ENCODE data around the gene AP1G1. TPM values are rescaled to one million over a fixed set of nuclear protein-coding genes. Genes with fewer than 3 reads are reported as not detected.

Gene AP1G1
- total RNA-seq, 1 experiment from 2014 or later = 79.2 TPM

DNA sequence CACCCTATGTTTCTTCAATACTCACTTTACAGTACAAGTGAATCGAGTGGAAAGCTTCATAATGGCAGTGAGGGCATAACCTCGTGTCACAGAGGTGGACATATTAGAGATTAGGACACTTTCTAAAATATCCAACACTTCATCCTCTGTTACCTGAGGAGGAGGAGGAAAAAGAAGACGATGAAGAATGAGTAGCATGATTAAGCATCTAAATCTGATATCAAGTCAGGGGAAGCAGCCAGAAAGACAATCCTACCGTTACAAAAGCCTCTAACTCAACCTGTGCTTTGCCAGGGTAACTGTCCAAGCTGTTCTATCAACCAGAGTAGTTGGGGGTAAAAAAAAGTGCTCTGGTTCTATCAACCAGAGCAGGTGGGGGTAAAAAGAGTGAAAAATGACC lies 60.4 kb downstream of the AP1G1 start:
- no peak overlapping the region for H2AFZ ChIP-seq (ENCODE audit: low read length)
- no peaks in the 10 kb centered on the region for H3K27me3 ChIP-seq (ENCODE audit: insufficient read depth, low read length)
- H3K4me2 ChIP-seq (ENCODE audit: insufficient read depth, insufficient read length, low read length) = no peak overlapping the region
- H2BK12ac ChIP-seq (ENCODE audit: insufficient read length, low read depth, low read length) = no peak overlapping the region
- Mint-ChIP-seq H3K4me1 (no peaks in the 10 kb centered on the region), H3K27ac (peak overlapping the region in 1 of 3 experiments; percentile 17; a peak in 2 of 7 replicates), H3K9me3 (no peaks in the 10 kb centered on the region), H3K36me3 (ENCODE audit: insufficient read depth in 1 of 3, low read depth in 3 of 3) (peaks cover 25 to 60% (median 59%) of the 10 kb centered on the region in 3 experiments), H3K4me3 (no peak overlapping the region), H3K27me3 (ENCODE audit: low read depth) (no peaks in the 10 kb centered on the region)
- no peaks in the 10 kb centered on the region for H4K20me1 ChIP-seq (ENCODE audit: control insufficient read depth, insufficient read depth, insufficient read length)
- no peak overlapping the region for H3K9ac ChIP-seq (ENCODE audit: extremely low read depth, insufficient read length, low read length)
- no peak overlapping the region for H4K91ac ChIP-seq (ENCODE audit: insufficient read length, low read depth, low read length)
- no peak overlapping the region for H3K14ac ChIP-seq (ENCODE audit: insufficient read depth, low read length)
- no peak overlapping the region for H2BK5ac ChIP-seq (ENCODE audit: insufficient read length, low read length)
- no peak overlapping the region for H3T11ph ChIP-seq (ENCODE audit: low read length)
- no peaks in the 10 kb centered on the region for H3K23me2 ChIP-seq (ENCODE audit: insufficient read length, low read depth, low read length, poor library complexity, severe bottlenecking)
- WGBS (ENCODE audit: extremely low coverage, insufficient read length, low lambda C conversion rate) = no CpG with 5 or more reads among the region's 4 CpGs
- no peak overlapping the region for H2BK15ac ChIP-seq (ENCODE audit: low read depth, low read length)
- H3K56ac ChIP-seq (ENCODE audit: insufficient read length, low read depth, low read length) = no peak overlapping the region
- H3K18ac ChIP-seq (ENCODE audit: insufficient read length, low read depth, low read length) = no peak overlapping the region
- no peak overlapping the region for H2BK120ac ChIP-seq (ENCODE audit: low read depth, low read length, poor library complexity, severe bottlenecking)
- H3K79me1 ChIP-seq (ENCODE audit: insufficient read depth, low read depth, low read length, poor library complexity, severe bottlenecking) = no peaks in the 10 kb centered on the region
- H3K9me3 ChIP-seq (ENCODE audit: control insufficient read depth, low read depth, low read length) = no peaks in the 10 kb centered on the region
- H4K8ac ChIP-seq (replicated peaks; ENCODE audit: insufficient read length, low read depth, low read length) = no peak overlapping the region
- no peak overlapping the region for H3K23ac ChIP-seq (ENCODE audit: insufficient read length, low read depth, low read length)
- no peak for DNase-seq
- H2BK20ac ChIP-seq (ENCODE audit: low read depth, low read length, poor library complexity, severe bottlenecking) = no peak overlapping the region
- no peak overlapping the region for H3K4ac ChIP-seq (ENCODE audit: low read depth, low read length)
- H3K27ac ChIP-seq (ENCODE audit: insufficient read length, low read depth, low read length) = no peak overlapping the region
- no peak overlapping the region for H2AK5ac ChIP-seq (ENCODE audit: insufficient read length, low read length)
- TF ChIP-seq, protein P1, sequence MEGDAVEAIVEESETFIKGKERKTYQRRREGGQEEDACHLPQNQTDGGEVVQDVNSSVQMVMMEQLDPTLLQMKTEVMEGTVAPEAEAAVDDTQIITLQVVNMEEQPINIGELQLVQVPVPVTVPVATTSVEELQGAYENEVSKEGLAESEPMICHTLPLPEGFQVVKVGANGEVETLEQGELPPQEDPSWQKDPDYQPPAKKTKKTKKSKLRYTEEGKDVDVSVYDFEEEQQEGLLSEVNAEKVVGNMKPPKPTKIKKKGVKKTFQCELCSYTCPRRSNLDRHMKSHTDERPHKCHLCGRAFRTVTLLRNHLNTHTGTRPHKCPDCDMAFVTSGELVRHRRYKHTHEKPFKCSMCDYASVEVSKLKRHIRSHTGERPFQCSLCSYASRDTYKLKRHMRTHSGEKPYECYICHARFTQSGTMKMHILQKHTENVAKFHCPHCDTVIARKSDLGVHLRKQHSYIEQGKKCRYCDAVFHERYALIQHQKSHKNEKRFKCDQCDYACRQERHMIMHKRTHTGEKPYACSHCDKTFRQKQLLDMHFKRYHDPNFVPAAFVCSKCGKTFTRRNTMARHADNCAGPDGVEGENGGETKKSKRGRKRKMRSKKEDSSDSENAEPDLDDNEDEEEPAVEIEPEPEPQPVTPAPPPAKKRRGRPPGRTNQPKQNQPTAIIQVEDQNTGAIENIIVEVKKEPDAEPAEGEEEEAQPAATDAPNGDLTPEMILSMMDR (conservative IDR thresholded peaks at IDR 0.05) = no peak
- no peak overlapping the region for H4K5ac ChIP-seq (ENCODE audit: insufficient read length, low read depth, low read length)
- no peaks in the 10 kb centered on the region for H3K4me1 ChIP-seq (ENCODE audit: insufficient read depth, low read length)
- H3K79me2 ChIP-seq (ENCODE audit: insufficient read depth, low read length) = no peaks in the 10 kb centered on the region

All from H9 (cell line).